OCI-LY1 (cell line): ENCODE data around the gene NAA25.

Experiments
- H2AFZ ChIP-seq: fragments of 200-600 bp; sonication (generic), shearing (Covaris generic); 2 replicates; pipeline ENCODE4 v1.6.0; 2014; ENCODE audit warnings: antibody characterized with exemption, mild to moderate bottlenecking, low read length
- H3F3A ChIP-seq: fragments of 200-600 bp; sonication (generic), shearing (Covaris generic); 2 replicates; pipeline ENCODE4 v1.6.0; 2014; ENCODE audit warnings: mild to moderate bottlenecking, antibody characterized with exemption, low read length, moderate library complexity; ENCODE audit not compliant: insufficient read depth
- H3K27ac ChIP-seq: fragments of 200-600 bp; sonication (generic); 2 replicates; pipeline ENCODE4 v1.5.1; 2014; ENCODE audit warnings: low read length, mixed run types, mild to moderate bottlenecking, low read depth; ENCODE audit not compliant: poor library complexity, severe bottlenecking
- H3K27me3 ChIP-seq: fragments of 200-600 bp; sonication (generic); 2 replicates; pipeline ENCODE4 v1.6.0; 2014; ENCODE audit warnings: antibody characterized with exemption, mild to moderate bottlenecking, low read length, moderate library complexity; ENCODE audit not compliant: insufficient read depth
- H3K36me3 ChIP-seq: fragments of 200-600 bp; sonication (generic); 2 replicates; pipeline ENCODE4 v1.6.1; 2014; ENCODE audit warnings: mild to moderate bottlenecking, antibody characterized with exemption, low read length, moderate library complexity, mixed read lengths; ENCODE audit not compliant: insufficient read depth
- H3K4me1 ChIP-seq: fragments of 200-600 bp; sonication (generic); 2 replicates; pipeline ENCODE4 v1.5.1; 2014; ENCODE audit warnings: mild to moderate bottlenecking, low read length, moderate library complexity; ENCODE audit not compliant: insufficient read depth, severe bottlenecking
- H3K4me2 ChIP-seq: fragments of 200-600 bp; sonication (generic), shearing (Covaris generic); 2 replicates; pipeline ENCODE4 v1.6.1; 2014; ENCODE audit warnings: low read length
- H3K4me3 ChIP-seq: fragments of 200-600 bp; sonication (generic); 2 replicates; pipeline ENCODE4 v1.5.1; 2014; ENCODE audit warnings: low read length, low read depth, mild to moderate bottlenecking, mixed read lengths; ENCODE audit not compliant: poor library complexity, severe bottlenecking
- H3K79me2 ChIP-seq: fragments of 200-600 bp; shearing (Covaris generic); 2 replicates; pipeline ENCODE4 v1.6.1; 2016; ENCODE audit warnings: mixed run types, low read length, mixed read lengths; ENCODE audit not compliant: insufficient read depth
- H3K9ac ChIP-seq: fragments of 200-600 bp; sonication (generic), shearing (Covaris generic); 2 replicates; pipeline ENCODE4 v1.6.1; 2014; ENCODE audit warnings: mild to moderate bottlenecking, low read length, mixed read lengths
- H3K9me2 ChIP-seq: fragments of 200-600 bp; sonication (generic), shearing (Covaris generic); 2 replicates; pipeline ENCODE4 v1.6.1; 2014; ENCODE audit warnings: low read depth, mild to moderate bottlenecking, low read length, mixed read lengths
- H3K9me3 ChIP-seq: fragments of 200-600 bp; shearing (Covaris generic); 2 replicates; pipeline ENCODE4 v1.6.1; 2014; ENCODE audit warnings: low read length, mixed read lengths
- H4K20me1 ChIP-seq: fragments of 200-600 bp; sonication (generic), shearing (Covaris generic); 2 replicates; pipeline ENCODE4 v1.6.0; 2016; ENCODE audit warnings: mild to moderate bottlenecking, low read length; ENCODE audit not compliant: insufficient read depth
- CTCF ChIP-seq: fragments of 200-600 bp; sonication (generic), shearing (Covaris generic); IDR thresholded peaks from 2 replicates; pipeline ENCODE4 v1.5.1; 2017; ENCODE audit warnings: mild to moderate bottlenecking, antibody characterized with exemption, low read length, moderate library complexity, mixed read lengths
- EZH2 ChIP-seq: fragments of 200-600 bp; sonication (generic), shearing (Covaris generic); IDR thresholded peaks from 2 replicates; pipeline ENCODE4 v1.8.0; 2017; ENCODE audit warnings: borderline replicate concordance, mixed run types, mild to moderate bottlenecking, antibody characterized with exemption, low read length, moderate library complexity, mixed read lengths

The NAA25 gene

GRCh38 chr12:112029301-112029700, 79.3 kb downstream of the NAA25 start:
- no peak overlapping the region for H3K27ac ChIP-seq
- no peak overlapping the region for H2AFZ ChIP-seq
- no peaks in the 10 kb centered on the region for H3K79me2 ChIP-seq
- H3F3A ChIP-seq = no peaks in the 10 kb centered on the region
- H3K27me3 ChIP-seq = no peaks in the 10 kb centered on the region
- H3K9ac ChIP-seq = no peak overlapping the region
- no peak overlapping the region for H3K4me2 ChIP-seq
- H3K9me3 ChIP-seq = no peaks in the 10 kb centered on the region
- H4K20me1 ChIP-seq = no peaks in the 10 kb centered on the region
- peaks cover 10% of the 10 kb centered on the region for H3K4me1 ChIP-seq
- no peaks in the 10 kb centered on the region for H3K9me2 ChIP-seq
- TF ChIP-seq CTCF = no peak
- no peak for TF ChIP-seq EZH2
- peaks cover 77% of the 10 kb centered on the region for H3K36me3 ChIP-seq
- H3K4me3 ChIP-seq = no peak overlapping the region

GRCh38 chr12:112025808-112026375, 82.7 kb downstream of the NAA25 start:
- H3K9me2 ChIP-seq = no peaks in the 10 kb centered on the region
- H4K20me1 ChIP-seq = no peaks in the 10 kb centered on the region
- H3K4me3 ChIP-seq = no peak overlapping the region
- H3K4me2 ChIP-seq = no peak overlapping the region
- peak overlapping the region; percentile 23 for H3K27ac ChIP-seq
- H3K36me3 ChIP-seq = peaks cover 75% of the 10 kb centered on the region
- H3K4me1 ChIP-seq = peaks cover 10% of the 10 kb centered on the region
- no peak overlapping the region for H2AFZ ChIP-seq
- no peaks in the 10 kb centered on the region for H3F3A ChIP-seq
- no peak overlapping the region for H3K9ac ChIP-seq
- no peak for TF ChIP-seq CTCF
- no peak for TF ChIP-seq EZH2
- no peaks in the 10 kb centered on the region for H3K79me2 ChIP-seq
- no peaks in the 10 kb centered on the region for H3K27me3 ChIP-seq
- H3K9me3 ChIP-seq = no peaks in the 10 kb centered on the region

- Histone ChIP-seq H3F3A (no peaks in the 10 kb centered on the region), H3K36me3 (peaks cover 78% of the 10 kb centered on the region), H3K9me3 (no peaks in the 10 kb centered on the region), H3K4me3 (no peak overlapping the region), H3K4me2 (no peak overlapping the region), H3K27ac (no peak overlapping the region), H3K9ac (no peak overlapping the region), H3K27me3 (no peaks in the 10 kb centered on the region), H3K4me1 (peaks cover 10% of the 10 kb centered on the region), H4K20me1 (no peaks in the 10 kb centered on the region), H2AFZ (no peak overlapping the region), H3K79me2 (peaks cover 13% of the 10 kb centered on the region; the same call in 1 of the 2 replicates), H3K9me2 (no peaks in the 10 kb centered on the region)
- TF ChIP-seq CTCF (no peak), EZH2 (no peak)
These were observed 84.7 kb downstream of the NAA25 start for GRCh38 chr12:112023759-112024396.
